ENCODE measurements around the gene ARHGAP10.

The ARHGAP10 gene

DNA sequence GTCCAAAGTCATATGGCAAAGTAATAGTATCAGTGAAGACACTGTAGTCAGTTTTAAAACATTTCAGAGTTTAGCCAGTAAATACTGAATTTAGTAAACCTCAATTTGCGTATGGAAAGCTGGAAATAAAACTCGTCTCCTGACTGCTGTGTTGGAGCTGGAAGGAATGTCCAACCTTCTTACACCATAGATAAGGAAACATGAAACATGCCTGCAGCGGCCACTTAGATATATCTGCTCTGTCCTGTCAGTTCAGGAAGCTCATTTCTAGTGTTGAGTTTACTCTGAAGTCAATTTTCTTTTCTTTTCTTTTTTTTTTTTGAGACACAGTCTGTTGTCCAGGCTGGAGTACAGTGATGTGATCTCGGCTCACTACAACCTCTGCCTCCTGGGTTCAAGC lies 21.2 kb downstream of the ARHGAP10 start:
- H3K4me3 ChIP-seq (ENCODE audit: low read depth, low read length) = no peak overlapping the region
- no peak for TF ChIP-seq CTCF (conservative IDR thresholded peaks at IDR 0.05; ENCODE audit: low read depth, low read length)
- DNase-seq (ENCODE audit: low read depth) = peak; percentile 57

DNA sequence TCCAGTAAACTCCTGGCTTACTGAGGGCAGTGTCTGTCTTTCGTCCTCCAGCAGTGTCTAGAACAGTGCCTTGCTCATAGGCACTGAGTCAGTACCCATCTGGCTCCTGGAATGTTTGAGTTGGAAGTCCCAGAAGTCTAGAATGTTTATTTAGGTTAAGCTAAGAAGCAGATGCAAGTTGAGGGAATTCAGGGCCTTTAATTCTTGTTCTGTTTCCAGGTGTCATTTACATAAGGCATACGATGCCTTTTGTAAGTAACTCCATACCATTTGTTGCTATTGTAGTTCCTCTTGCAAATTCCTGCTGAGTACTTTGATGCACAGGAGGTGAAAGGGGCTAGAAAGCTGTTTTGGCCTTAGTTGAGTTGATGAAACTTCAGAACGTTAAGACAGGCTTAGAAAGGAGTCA lies 22.2 kb downstream of the ARHGAP10 start:
- no peak overlapping the region for H3K4me3 ChIP-seq (ENCODE audit: low read depth, low read length)
- DNase-seq (ENCODE audit: low read depth) = peak; percentile 82
- no peak for TF ChIP-seq CTCF (conservative IDR thresholded peaks at IDR 0.05; ENCODE audit: low read depth, low read length)

DNA sequence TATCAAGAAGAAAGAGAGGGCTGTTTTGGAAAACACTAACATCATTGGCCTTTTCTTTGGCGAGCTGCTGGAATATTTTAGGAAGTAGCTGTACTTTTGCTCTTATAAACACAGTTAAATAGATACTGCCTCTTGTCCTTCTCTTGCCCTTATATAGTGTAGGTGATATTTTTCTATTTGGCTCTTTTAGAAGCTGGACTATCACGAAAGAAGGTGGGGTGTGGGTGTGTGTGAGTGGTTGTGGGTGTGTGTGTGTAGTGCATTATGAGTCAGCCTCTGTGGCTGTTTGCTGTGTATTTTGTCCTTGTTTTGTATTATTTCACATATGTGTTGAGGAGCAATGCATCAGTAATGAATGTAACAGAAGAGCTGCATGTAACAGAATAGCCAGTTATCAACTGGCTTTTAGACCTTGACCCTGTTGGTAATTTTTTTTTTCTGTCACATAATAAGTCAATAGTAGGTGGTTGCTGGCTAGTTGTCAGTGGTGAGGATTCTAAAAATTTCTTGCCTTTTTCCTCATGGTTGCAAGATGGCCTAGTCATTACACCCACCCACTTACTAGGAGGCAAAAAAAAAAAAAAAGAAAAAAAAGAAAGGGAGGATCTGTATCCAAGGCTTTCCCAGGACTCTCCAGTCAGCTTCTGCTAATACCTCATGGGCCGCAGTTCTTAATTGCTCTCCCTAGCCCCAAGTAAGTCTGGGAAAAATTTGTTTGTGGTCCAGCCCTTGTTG lies 23.8 kb downstream of the ARHGAP10 start:
- no peak for TF ChIP-seq CTCF (conservative IDR thresholded peaks at IDR 0.05; ENCODE audit: low read depth, low read length)
- no peak overlapping the region for H3K4me3 ChIP-seq (ENCODE audit: low read depth, low read length)
- peak; percentile 44 for DNase-seq (ENCODE audit: low read depth)

GRCh38 chr4:147756417-147756816 lies 24.5 kb downstream of the ARHGAP10 start:
- H3K4me3 ChIP-seq (ENCODE audit: low read depth, low read length) = no peak overlapping the region
- DNase-seq (ENCODE audit: low read depth) = no peak
- no peak for TF ChIP-seq CTCF (conservative IDR thresholded peaks at IDR 0.05; ENCODE audit: low read depth, low read length)

DNA sequence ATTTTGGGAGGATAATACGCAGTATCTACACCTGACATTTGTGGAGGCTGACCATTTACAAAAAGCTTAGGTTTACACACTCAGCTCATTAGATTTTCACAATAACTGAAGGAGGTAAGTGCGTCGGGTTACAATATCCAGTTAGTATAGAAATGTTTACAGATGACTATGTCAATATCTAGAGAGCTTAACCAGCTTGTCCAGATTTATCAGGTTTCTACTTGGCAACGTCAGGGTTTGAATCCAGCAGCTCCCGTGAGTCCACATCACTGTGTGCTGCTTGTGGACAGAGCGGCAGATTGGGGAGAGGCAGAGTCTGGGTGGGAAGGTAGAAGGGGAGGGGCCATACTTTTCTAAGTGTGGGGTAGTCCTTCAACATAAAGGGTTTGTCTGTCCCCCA lies 28.3 kb downstream of the ARHGAP10 start:
- no peak for DNase-seq (ENCODE audit: low read depth)
- no peak for TF ChIP-seq CTCF (conservative IDR thresholded peaks at IDR 0.05; ENCODE audit: low read depth, low read length)
- H3K4me3 ChIP-seq (ENCODE audit: low read depth, low read length) = no peak overlapping the region

- H3K4me3 ChIP-seq (ENCODE audit: low read depth, low read length) = no peak overlapping the region
- TF ChIP-seq CTCF (conservative IDR thresholded peaks at IDR 0.05; ENCODE audit: low read depth, low read length) = no peak
- DNase-seq (ENCODE audit: low read depth) = no peak
Observed at GRCh38 chr4:147760695-147761094, 28.8 kb downstream of the ARHGAP10 start.

DNA sequence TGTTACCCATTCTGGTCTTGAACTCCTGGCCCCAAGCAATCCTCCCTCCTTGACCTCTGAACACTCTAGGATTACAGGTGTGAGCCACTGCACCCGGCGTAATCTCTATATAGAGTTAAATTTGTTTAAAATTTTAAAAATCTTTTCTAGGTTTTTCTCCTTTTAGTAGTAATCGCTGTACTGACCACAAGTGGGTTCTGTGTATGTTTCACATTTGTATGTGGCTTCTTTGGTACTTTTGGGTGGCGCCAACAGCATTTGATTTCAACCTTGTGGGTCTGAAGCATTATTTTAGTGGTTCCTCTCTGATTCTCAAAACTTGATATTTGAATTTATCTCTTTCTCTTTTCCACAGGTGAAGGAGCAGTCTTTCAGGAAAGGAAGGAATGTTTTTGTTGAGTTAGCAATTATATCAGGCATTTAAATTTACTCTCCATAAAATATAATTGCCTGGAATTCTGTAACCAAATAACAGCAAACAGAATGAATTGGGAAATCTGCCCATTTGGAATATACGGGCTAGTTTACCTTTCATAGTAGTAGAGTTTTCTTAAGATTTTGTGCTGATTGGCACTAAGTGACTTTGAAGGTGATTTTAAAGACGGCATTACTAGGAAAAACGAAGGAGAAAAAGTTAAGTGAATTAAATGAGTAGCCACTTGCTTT lies 29.5 kb downstream of the ARHGAP10 start:
- no peak for TF ChIP-seq CTCF (conservative IDR thresholded peaks at IDR 0.05; ENCODE audit: low read depth, low read length)
- DNase-seq (ENCODE audit: low read depth) = no peak

More for the DNA sequence above, 29.5 kb downstream of the ARHGAP10 start:
- no peak overlapping the region for H3K4me3 ChIP-seq (ENCODE audit: low read depth, low read length)

Data from choroid plexus epithelial cell (primary cell).